ENCODE measurements around the gene ABI3. TPM values are rescaled to one million over a fixed set of nuclear protein-coding genes. Genes with fewer than 3 reads are reported as not detected.
A peak's percentile ranks its signal among the peaks of the same experiment; 100 is the strongest.

The ABI3 gene
- total RNA-seq, 1 experiment from 2014 or later = not detected

DNA sequence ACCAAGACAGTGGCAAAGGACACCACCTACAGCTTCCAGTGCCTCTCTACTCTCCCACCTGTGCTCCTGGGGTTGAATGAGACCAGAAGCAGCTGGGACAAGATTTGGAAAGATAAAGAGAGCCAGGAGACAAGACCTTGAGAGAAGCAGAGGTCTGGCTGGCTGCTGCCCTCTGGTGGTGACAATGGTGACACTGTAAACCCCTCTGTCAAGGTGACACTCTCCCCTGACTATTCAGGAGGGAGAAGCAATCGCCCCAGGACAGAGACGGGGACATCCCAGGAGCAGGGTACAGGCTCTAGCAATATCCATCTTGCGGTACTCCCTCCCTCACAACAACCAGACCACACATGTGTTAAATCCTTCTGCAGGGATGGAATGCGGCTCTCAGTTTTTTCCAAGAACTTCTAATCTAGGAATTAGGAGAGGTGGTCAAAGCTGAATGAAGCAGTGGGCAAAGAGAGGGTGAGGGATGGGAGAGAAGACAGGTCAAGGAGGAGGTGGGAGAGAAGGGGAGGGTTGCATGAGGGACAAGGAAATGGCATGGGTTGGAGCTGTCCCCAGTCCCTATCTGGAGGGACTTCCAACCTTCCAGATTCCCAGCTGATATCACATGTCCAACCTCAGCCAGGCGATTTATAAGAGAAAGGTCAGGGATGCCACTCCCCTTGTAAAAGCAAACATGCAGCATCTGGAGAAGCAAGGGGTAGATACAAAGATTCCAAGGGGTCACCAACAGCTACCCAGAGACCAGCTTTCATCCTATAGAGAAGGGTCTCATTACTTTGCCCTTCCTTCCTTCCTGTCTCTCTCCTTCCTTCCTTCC is 17.1 kb downstream of the ABI3 start:
- peaks cover 27% of the 10 kb centered on the region for H3K36me3 Mint-ChIP-seq (ENCODE audit: insufficient read depth, unreplicated experiment)
- TF ChIP-seq, protein P1, sequence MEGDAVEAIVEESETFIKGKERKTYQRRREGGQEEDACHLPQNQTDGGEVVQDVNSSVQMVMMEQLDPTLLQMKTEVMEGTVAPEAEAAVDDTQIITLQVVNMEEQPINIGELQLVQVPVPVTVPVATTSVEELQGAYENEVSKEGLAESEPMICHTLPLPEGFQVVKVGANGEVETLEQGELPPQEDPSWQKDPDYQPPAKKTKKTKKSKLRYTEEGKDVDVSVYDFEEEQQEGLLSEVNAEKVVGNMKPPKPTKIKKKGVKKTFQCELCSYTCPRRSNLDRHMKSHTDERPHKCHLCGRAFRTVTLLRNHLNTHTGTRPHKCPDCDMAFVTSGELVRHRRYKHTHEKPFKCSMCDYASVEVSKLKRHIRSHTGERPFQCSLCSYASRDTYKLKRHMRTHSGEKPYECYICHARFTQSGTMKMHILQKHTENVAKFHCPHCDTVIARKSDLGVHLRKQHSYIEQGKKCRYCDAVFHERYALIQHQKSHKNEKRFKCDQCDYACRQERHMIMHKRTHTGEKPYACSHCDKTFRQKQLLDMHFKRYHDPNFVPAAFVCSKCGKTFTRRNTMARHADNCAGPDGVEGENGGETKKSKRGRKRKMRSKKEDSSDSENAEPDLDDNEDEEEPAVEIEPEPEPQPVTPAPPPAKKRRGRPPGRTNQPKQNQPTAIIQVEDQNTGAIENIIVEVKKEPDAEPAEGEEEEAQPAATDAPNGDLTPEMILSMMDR (IDR thresholded peaks at IDR 0.05; ENCODE audit: unreplicated experiment) = peak; percentile 89
- intact Hi-C loops (cut with micrococcal nuclease; ENCODE audit: unreplicated experiment) = loop anchor here (5.0 to 10.0 kb wide), 2 partner anchors 35 to 193 kb away; no protein-coding TSS in a partner anchor
- no TSS peak for BruUV-seq (replicated peaks)
- H3K27ac Mint-ChIP-seq (ENCODE audit: unreplicated experiment) = no peak overlapping the region
- H3K9me3 Mint-ChIP-seq (ENCODE audit: low read depth, unreplicated experiment) = no peaks in the 10 kb centered on the region
- H3K4me1 Mint-ChIP-seq (ENCODE audit: low read depth, unreplicated experiment) = peaks cover 12% of the 10 kb centered on the region
- DNase-seq = peak; percentile 90
- peaks cover 94% of the 10 kb centered on the region for H3K27me3 Mint-ChIP-seq (ENCODE audit: unreplicated experiment)
- H3K4me3 Mint-ChIP-seq (ENCODE audit: low read depth, unreplicated experiment) = no peak overlapping the region
- CTCF ChIA-PET = interaction anchor here (0.7 to 2.8 kb wide), 13 partner anchors 12 to 392 kb away, joined by 3 to 10 read pairs (median 4); no protein-coding TSS in a partner anchor

DNA sequence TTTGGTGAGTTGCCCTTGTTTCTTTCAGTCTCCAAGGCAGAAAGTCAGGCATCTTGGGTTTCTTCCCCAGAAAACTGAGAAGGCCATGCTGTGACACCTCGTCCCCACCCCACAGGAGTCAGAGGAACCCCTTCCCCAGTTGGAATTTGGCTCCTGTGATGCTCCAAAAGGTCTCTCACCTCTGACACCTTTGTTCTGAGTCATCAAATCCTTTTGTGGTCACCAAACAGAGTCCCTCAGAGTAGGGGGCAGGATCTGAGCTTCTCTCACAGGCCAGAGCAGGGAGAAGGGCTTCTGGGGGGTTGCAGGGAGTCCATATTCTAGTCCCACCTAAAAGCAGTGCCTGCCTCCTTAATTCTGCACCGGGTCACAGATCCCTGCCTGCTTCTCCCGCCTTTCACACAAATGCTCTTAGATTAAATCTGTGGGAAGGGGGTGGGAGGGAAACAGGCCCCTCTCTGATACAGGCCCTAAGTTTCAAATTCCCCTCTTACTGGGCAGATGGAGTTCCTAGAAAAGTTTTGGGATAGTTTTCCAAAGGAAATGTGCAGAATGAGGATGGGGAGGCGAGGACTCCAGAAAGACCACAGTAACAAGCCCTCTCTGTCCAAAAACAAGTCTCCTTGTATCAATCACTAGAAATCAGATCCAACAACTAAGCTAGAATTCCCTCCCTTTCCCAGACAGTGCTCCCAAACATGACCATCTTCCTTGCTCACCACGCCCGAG is 18.7 kb downstream of the ABI3 start:
- peaks cover 78% of the 10 kb centered on the region for H3K27me3 Mint-ChIP-seq (ENCODE audit: unreplicated experiment)
- TF ChIP-seq, protein P1 (IDR thresholded peaks at IDR 0.05; ENCODE audit: unreplicated experiment) = no peak
- no peak overlapping the region for H3K27ac Mint-ChIP-seq (ENCODE audit: unreplicated experiment)
- H3K4me1 Mint-ChIP-seq (ENCODE audit: low read depth, unreplicated experiment) = no peaks in the 10 kb centered on the region
- no peak for DNase-seq
- peak overlapping the region; percentile 73 for H3K4me3 Mint-ChIP-seq (ENCODE audit: low read depth, unreplicated experiment)
- no peaks in the 10 kb centered on the region for H3K9me3 Mint-ChIP-seq (ENCODE audit: low read depth, unreplicated experiment)
- intact Hi-C loops (cut with micrococcal nuclease; ENCODE audit: unreplicated experiment) = loop anchor here (5.0 to 10.0 kb wide), 2 partner anchors 37 to 194 kb away; no protein-coding TSS in a partner anchor
- BruUV-seq (replicated peaks) = no TSS peak
- peaks cover 19% of the 10 kb centered on the region for H3K36me3 Mint-ChIP-seq (ENCODE audit: insufficient read depth, unreplicated experiment)
- CTCF ChIA-PET = interaction anchor here (1.9 kb wide), 3 partner anchors 37 to 194 kb away, joined by 4 to 9 read pairs (median 6); no protein-coding TSS in a partner anchor

DNA sequence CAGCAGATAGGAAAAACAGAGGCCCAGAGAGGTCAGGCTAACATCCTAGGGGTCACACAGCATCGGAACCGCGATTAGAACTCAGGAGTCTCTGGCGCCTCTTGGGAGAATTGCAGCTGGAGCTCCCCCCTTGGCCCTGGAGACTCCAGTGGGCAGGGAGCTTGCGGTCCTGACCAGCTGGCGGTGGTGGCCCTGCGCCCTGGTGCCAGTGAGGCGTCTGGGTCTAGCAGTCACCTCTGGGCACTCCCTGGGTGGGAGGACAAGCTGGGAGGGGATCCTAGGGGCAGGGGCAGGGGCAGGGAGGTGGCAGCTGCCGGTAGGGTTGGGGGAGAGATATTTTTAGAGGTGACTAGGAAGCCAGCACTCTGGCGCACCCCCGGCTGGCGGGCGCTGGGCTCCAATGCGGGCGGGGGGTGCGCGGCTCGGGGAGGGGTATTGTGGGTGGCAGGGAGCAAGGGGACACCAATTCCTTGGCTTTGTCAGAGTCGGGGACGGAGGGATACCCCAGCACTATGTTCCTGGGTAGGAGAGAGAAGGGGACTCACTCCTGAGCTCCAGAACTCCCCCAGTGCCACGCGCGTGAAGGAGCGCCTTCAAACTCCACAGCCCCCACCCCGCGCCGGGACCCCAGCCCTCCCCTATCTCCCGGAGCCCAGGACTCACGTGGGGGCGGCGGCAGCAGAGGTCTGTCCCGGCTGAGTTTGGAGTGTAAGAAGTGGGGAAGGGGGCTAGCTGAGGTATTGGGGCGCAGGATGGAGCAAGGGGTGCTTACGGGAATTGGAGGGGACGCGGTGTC is 19.5 kb downstream of the ABI3 start:
- intact Hi-C loops (cut with micrococcal nuclease; ENCODE audit: unreplicated experiment) = loop anchor here (5.0 to 10.0 kb wide), 2 partner anchors 38 to 195 kb away; no protein-coding TSS in a partner anchor
- peaks cover 19% of the 10 kb centered on the region for H3K36me3 Mint-ChIP-seq (ENCODE audit: insufficient read depth, unreplicated experiment)
- no TSS peak for BruUV-seq (replicated peaks)
- CTCF ChIA-PET = interaction anchor here (0.5 kb wide), 1 partner anchor 255 kb away, joined by 4 read pairs; no protein-coding TSS in a partner anchor
- H3K4me3 Mint-ChIP-seq (ENCODE audit: low read depth, unreplicated experiment) = peak overlapping the region; percentile 73
- no peak overlapping the region for H3K27ac Mint-ChIP-seq (ENCODE audit: unreplicated experiment)
- TF ChIP-seq, protein P1 (IDR thresholded peaks at IDR 0.05; ENCODE audit: unreplicated experiment) = no peak
- DNase-seq = no peak
- H3K27me3 Mint-ChIP-seq (ENCODE audit: unreplicated experiment) = peaks cover 71% of the 10 kb centered on the region
- no peaks in the 10 kb centered on the region for H3K9me3 Mint-ChIP-seq (ENCODE audit: low read depth, unreplicated experiment)
- H3K4me1 Mint-ChIP-seq (ENCODE audit: low read depth, unreplicated experiment) = no peaks in the 10 kb centered on the region
